Measurements from ENCODE around the gene RBMS3.

Gene RBMS3

GRCh38 chr3:29511701-29512100, 230.8 kb downstream of the RBMS3 start:
- ChIA-PET CTCF (no interaction called here), POLR2A (no interaction called here)
- no peak for DNase-seq (ENCODE audit: extremely low spot score)
- TF ChIP-seq CTCF (IDR thresholded peaks at IDR 0.05; ENCODE audit: control extremely low read depth, extremely low read depth, low read depth, missing control alignments) = no peak

DNA sequence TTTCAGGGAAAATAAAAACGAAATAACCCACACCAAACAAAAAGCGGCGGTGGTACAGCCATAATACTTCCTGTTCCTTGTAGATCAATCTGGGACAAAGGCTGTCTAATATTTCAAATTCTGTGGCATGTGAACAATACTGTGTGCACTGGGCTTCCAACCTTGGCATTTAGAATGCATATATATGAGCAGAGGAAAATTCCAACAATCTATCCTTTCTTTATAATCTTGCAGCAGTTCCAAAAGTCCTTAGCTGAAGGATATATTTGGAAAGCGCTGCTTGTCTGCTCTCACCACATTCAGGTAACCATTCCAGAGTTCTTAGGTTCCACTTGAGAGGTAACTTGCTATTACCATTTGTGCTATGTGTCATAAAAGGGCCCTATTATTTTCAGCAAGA, 231.8 kb downstream of the RBMS3 start:
- TF ChIP-seq CTCF (IDR thresholded peaks at IDR 0.05; ENCODE audit: control extremely low read depth, extremely low read depth, low read depth, missing control alignments) = no peak
- CTCF ChIA-PET = interaction anchor here (0.9 kb wide), 1 partner anchor 25 kb away, joined by 3 read pairs; no protein-coding TSS in a partner anchor
- DNase-seq (ENCODE audit: extremely low spot score) = no peak
- POLR2A ChIA-PET = no interaction called here

GRCh38 chr3:29513236-29513635, 232.4 kb downstream of the RBMS3 start:
- no peak for TF ChIP-seq CTCF (IDR thresholded peaks at IDR 0.05; ENCODE audit: control extremely low read depth, extremely low read depth, low read depth, missing control alignments)
- POLR2A ChIA-PET = no interaction called here
- DNase-seq (ENCODE audit: extremely low spot score) = no peak
- CTCF ChIA-PET = interaction anchor here (0.9 kb wide), 1 partner anchor 26 kb away, joined by 3 read pairs; no protein-coding TSS in a partner anchor

DNA sequence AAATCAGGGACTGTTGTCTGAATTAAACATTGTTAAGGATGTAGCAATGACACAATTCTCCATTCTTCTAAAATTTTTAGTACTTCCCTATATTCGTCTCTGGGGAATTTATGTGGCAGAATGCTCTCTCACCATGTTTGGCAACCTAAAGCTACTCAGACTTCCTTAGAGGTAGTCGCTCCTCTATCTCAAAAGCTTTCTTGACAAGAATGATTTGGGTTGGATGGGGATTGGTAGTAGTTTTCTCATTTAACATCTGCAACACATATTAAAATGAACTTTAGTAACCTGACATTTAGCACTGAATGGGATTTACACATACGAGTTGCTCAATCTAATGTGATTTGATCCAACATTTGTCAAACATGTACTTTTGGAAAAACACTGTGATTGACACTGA, 233.3 kb downstream of the RBMS3 start:
- no peak for DNase-seq (ENCODE audit: extremely low spot score)
- ChIA-PET CTCF (interaction anchor here (1.6 to 1.9 kb wide), 3 partner anchors 8 to 11 kb away, joined by 3 to 8 read pairs (median 4); no protein-coding TSS in a partner anchor), POLR2A (no interaction called here)
- no peak for TF ChIP-seq CTCF (IDR thresholded peaks at IDR 0.05; ENCODE audit: control extremely low read depth, extremely low read depth, low read depth, missing control alignments)

DNA sequence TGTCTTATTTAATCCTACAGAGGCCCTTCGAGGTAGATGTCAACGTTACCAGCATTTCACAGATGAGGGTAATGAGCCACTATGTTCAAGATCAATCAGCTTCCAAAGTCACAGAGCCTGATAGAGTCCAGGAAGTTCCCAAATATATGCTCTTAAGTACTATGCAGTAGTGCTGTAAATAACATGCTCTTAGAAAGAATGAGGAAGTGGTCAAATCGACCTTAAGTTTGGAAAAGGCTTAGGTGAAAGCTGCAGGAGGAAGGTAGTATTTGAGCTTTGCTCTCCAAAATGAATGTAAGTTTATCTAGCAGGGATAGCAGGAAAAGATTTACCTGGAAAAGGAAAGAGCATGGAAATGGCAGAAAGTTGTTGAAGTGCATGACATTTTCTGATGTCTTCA, 234.0 kb downstream of the RBMS3 start:
- POLR2A ChIA-PET = no interaction called here
- no peak for DNase-seq (ENCODE audit: extremely low spot score)
- no peak for TF ChIP-seq CTCF (IDR thresholded peaks at IDR 0.05; ENCODE audit: control extremely low read depth, extremely low read depth, low read depth, missing control alignments)
- CTCF ChIA-PET = interaction anchor here (1.3 to 1.9 kb wide), 4 partner anchors 9 to 37 kb away, joined by 3 to 8 read pairs (median 4); no protein-coding TSS in a partner anchor

DNA sequence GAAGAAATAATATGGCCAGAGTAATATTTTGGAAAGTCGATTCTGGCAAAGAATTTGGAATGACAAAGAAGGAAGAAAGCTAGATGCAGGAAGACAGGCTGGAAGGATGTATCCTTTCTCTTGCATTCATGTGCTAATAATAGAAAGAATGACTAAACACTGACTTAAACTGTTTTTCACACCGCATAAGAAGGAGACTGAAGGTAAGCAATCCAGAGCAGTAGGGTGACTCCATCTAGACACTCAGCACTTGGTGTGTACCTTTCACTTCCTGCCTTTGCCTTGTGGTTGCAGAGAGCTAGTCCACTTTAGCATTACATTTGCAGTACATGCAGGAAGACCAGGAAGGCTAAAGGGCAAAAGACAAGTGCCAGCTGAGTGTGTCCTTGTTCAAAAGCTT, 234.6 kb downstream of the RBMS3 start:
- TF ChIP-seq CTCF (IDR thresholded peaks at IDR 0.05; ENCODE audit: control extremely low read depth, extremely low read depth, low read depth, missing control alignments) = no peak
- CTCF ChIA-PET = interaction anchor here (1.3 to 1.9 kb wide), 4 partner anchors 9 to 38 kb away, joined by 3 to 8 read pairs (median 4); no protein-coding TSS in a partner anchor
- POLR2A ChIA-PET = no interaction called here
- no peak for DNase-seq (ENCODE audit: extremely low spot score)

Data from GM10248 (cell line).